GOT3 (cell line): ENCODE results near the gene SLC49A3.
"Not testable (repeated sequence)": the region's sequence is repeated elsewhere in the genome, so short reads cannot be mapped to it uniquely, and the experiment has no call there.

ENCODE experiments used
- DNase-seq: peaks from one replicate; lab custom pipeline; 2025; ENCODE audit warnings: mixed read lengths; lab: John Stamatoyannopoulos, UW

SLC49A3 gene

GRCh38 chr4:654503-654845, 34.5 kb downstream of the SLC49A3 start:
- DNase-seq: no peak

- no peak for DNase-seq
Observed at GRCh38 chr4:653831-654502, 35.0 kb downstream of the SLC49A3 start.

GRCh38 chr4:653080-653821, 35.7 kb downstream of the SLC49A3 start:
- no peak for DNase-seq

GRCh38 chr4:651884-652642, 36.9 kb downstream of the SLC49A3 start:
- no peak for DNase-seq

- DNase-seq: no peak
Observed at GRCh38 chr4:650951-651883, 37.7 kb downstream of the SLC49A3 start.

- no peak for DNase-seq
Observed at GRCh38 chr4:650461-650860, 38.5 kb downstream of the SLC49A3 start.

- no peak for DNase-seq
Observed at GRCh38 chr4:649751-650310, 39.1 kb downstream of the SLC49A3 start.

- DNase-seq: no peak
Observed at GRCh38 chr4:649293-649625, 39.7 kb downstream of the SLC49A3 start.

GRCh38 chr4:648579-649292, 40.2 kb downstream of the SLC49A3 start:
- DNase-seq: no peak

- no peak for DNase-seq
Observed at GRCh38 chr4:647481-647880, 41.5 kb downstream of the SLC49A3 start.

- DNase-seq: no peak
Observed at GRCh38 chr4:646460-646859, 42.5 kb downstream of the SLC49A3 start.

GRCh38 chr4:642366-642765, 46.6 kb downstream of the SLC49A3 start:
- not testable (repeated sequence) for DNase-seq

GRCh38 chr4:637536-638280, 51.2 kb downstream of the SLC49A3 start:
- no peak for DNase-seq

- DNase-seq: no peak
Observed at GRCh38 chr4:636628-637159, 52.3 kb downstream of the SLC49A3 start.

GRCh38 chr4:635851-636627, 52.9 kb downstream of the SLC49A3 start:
- no peak for DNase-seq

- not testable (repeated sequence) for DNase-seq
Observed at GRCh38 chr4:635066-635835, 53.7 kb downstream of the SLC49A3 start.

GRCh38 chr4:634599-634985, 54.4 kb downstream of the SLC49A3 start:
- no peak for DNase-seq

- DNase-seq: no peak
Observed at GRCh38 chr4:633976-634598, 54.9 kb downstream of the SLC49A3 start.
